GM19025 (cell line): ENCODE measurements around the gene NHLH1.

Source experiments
- ATAC-seq: cut with Tn5 transposase; IDR thresholded peaks from one replicate; pipeline ENCODE4 v1.9.1; 2021; ENCODE audit warnings: mild to moderate bottlenecking, low read depth, moderate library complexity; ENCODE audit not compliant: unreplicated experiment

The NHLH1 gene

GRCh38 chr1:160357286-160358002 is 9.4 kb upstream of the NHLH1 start:
- no peak for ATAC-seq

GRCh38 chr1:160358073-160358472 is 8.8 kb upstream of the NHLH1 start:
- ATAC-seq: no peak

- ATAC-seq: no peak
Observed at GRCh38 chr1:160359559-160360226, 7.2 kb upstream of the NHLH1 start.

- ATAC-seq: no peak
Observed at GRCh38 chr1:160360227-160360695, 6.6 kb upstream of the NHLH1 start.

- ATAC-seq: no peak
Observed at GRCh38 chr1:160361199-160361598, 5.7 kb upstream of the NHLH1 start.

- ATAC-seq: no peak
Observed at GRCh38 chr1:160361814-160362167, 5.1 kb upstream of the NHLH1 start.

- no peak for ATAC-seq
Observed at GRCh38 chr1:160362168-160362957, 4.5 kb upstream of the NHLH1 start.

GRCh38 chr1:160363010-160363409 is 3.9 kb upstream of the NHLH1 start:
- ATAC-seq: no peak

GRCh38 chr1:160363951-160364735 is 2.7 kb upstream of the NHLH1 start:
- ATAC-seq: no peak

GRCh38 chr1:160365325-160365724 is 1.5 kb upstream of the NHLH1 start:
- ATAC-seq: no peak

- ATAC-seq: no peak
Observed at GRCh38 chr1:160367516-160367900, 637 bp downstream of the NHLH1 start.

GRCh38 chr1:160367934-160368923 is 1.4 kb downstream of the NHLH1 start:
- ATAC-seq: no peak

GRCh38 chr1:160369087-160369486 is 2.2 kb downstream of the NHLH1 start:
- ATAC-seq: no peak

- no peak for ATAC-seq
Observed at GRCh38 chr1:160370561-160371345, 3.9 kb downstream of the NHLH1 start.

GRCh38 chr1:160371346-160371631 is 4.4 kb downstream of the NHLH1 start:
- no peak for ATAC-seq

- no peak for ATAC-seq
Observed at GRCh38 chr1:160371756-160372155, 4.9 kb downstream of the NHLH1 start.

GRCh38 chr1:160373696-160374095 is 6.8 kb downstream of the NHLH1 start:
- no peak for ATAC-seq

GRCh38 chr1:160374306-160375110 is 7.6 kb downstream of the NHLH1 start:
- no peak for ATAC-seq
